Ishikawa (cell line): ENCODE results near the gene NOL4L.

ENCODE experiments used
- CEBPB ChIP-seq: IDR thresholded peaks from 2 replicates; pipeline ENCODE4 v1.6.1; 2012
- CREB1 ChIP-seq: IDR thresholded peaks from 2 replicates; pipeline ENCODE4 v1.6.1; 2012; ENCODE audit warnings: low read depth
- EP300 ChIP-seq: IDR thresholded peaks from 2 replicates; pipeline ENCODE4 v1.6.1; 2012; ENCODE audit warnings: borderline replicate concordance
- FOXM1 ChIP-seq: IDR thresholded peaks from 2 replicates; pipeline ENCODE4 v1.6.1; 2012; ENCODE audit warnings: low read depth, borderline replicate concordance
- NFIC ChIP-seq: IDR thresholded peaks from 2 replicates; pipeline ENCODE4 v1.6.1; 2012
- RAD21 ChIP-seq: IDR thresholded peaks from 2 replicates; pipeline ENCODE4 v1.6.1; 2012; ENCODE audit warnings: low read depth
- YY1 ChIP-seq: IDR thresholded peaks from 2 replicates; pipeline ENCODE4 v1.6.1; 2012; ENCODE audit warnings: low read depth
- TF ChIP-seq, protein P1 (sequence below): IDR thresholded peaks from 2 replicates; pipeline ENCODE4 v1.6.1; 2012
- TF ChIP-seq, protein P2 (sequence below): IDR thresholded peaks from 2 replicates; pipeline ENCODE4 v1.6.1; 2012; ENCODE audit warnings: low read depth, mild to moderate bottlenecking
- TF ChIP-seq, protein P3 (sequence below): IDR thresholded peaks from 2 replicates; pipeline ENCODE4 v1.6.1; 2012

- TF ChIP-seq CREB1: no peak
- TF ChIP-seq NFIC: no peak
- TF ChIP-seq YY1: no peak
- TF ChIP-seq, protein P1, sequence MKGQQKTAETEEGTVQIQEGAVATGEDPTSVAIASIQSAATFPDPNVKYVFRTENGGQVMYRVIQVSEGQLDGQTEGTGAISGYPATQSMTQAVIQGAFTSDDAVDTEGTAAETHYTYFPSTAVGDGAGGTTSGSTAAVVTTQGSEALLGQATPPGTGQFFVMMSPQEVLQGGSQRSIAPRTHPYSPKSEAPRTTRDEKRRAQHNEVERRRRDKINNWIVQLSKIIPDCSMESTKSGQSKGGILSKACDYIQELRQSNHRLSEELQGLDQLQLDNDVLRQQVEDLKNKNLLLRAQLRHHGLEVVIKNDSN: no peak
- TF ChIP-seq EP300: no peak
- TF ChIP-seq, protein P2, sequence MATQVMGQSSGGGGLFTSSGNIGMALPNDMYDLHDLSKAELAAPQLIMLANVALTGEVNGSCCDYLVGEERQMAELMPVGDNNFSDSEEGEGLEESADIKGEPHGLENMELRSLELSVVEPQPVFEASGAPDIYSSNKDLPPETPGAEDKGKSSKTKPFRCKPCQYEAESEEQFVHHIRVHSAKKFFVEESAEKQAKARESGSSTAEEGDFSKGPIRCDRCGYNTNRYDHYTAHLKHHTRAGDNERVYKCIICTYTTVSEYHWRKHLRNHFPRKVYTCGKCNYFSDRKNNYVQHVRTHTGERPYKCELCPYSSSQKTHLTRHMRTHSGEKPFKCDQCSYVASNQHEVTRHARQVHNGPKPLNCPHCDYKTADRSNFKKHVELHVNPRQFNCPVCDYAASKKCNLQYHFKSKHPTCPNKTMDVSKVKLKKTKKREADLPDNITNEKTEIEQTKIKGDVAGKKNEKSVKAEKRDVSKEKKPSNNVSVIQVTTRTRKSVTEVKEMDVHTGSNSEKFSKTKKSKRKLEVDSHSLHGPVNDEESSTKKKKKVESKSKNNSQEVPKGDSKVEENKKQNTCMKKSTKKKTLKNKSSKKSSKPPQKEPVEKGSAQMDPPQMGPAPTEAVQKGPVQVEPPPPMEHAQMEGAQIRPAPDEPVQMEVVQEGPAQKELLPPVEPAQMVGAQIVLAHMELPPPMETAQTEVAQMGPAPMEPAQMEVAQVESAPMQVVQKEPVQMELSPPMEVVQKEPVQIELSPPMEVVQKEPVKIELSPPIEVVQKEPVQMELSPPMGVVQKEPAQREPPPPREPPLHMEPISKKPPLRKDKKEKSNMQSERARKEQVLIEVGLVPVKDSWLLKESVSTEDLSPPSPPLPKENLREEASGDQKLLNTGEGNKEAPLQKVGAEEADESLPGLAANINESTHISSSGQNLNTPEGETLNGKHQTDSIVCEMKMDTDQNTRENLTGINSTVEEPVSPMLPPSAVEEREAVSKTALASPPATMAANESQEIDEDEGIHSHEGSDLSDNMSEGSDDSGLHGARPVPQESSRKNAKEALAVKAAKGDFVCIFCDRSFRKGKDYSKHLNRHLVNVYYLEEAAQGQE: no peak
- TF ChIP-seq, protein P3, sequence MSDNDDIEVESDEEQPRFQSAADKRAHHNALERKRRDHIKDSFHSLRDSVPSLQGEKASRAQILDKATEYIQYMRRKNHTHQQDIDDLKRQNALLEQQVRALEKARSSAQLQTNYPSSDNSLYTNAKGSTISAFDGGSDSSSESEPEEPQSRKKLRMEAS: no peak
- no peak for TF ChIP-seq RAD21
- no peak for TF ChIP-seq CEBPB
- no peak for TF ChIP-seq FOXM1
These were observed 148.2 kb downstream of the NOL4L start for GRCh38 chr20:32436968-32437367.
